Fibroblast of skin of right quadriceps (primary cell): ENCODE data around the gene C1QTNF1.
"Not testable (repeated sequence)": the region's sequence is repeated elsewhere in the genome, so short reads cannot be mapped to it uniquely, and the experiment has no call there.

Source experiments
- DNase-seq: peaks from one replicate; pipeline ENCODE4 v3.0.0-alpha.2; 2013

Gene C1QTNF1

GRCh38 chr17:79006794-79007503 lies 17.0 kb upstream of the C1QTNF1 start:
- DNase-seq = no peak

GRCh38 chr17:79007504-79008381 lies 16.2 kb upstream of the C1QTNF1 start:
- no peak for DNase-seq

- DNase-seq = no peak
Observed at GRCh38 chr17:79008666-79009387, 15.1 kb upstream of the C1QTNF1 start.

- DNase-seq = peak; percentile 85
Observed at GRCh38 chr17:79009397-79010303, 14.3 kb upstream of the C1QTNF1 start, which contains the start of gene CANT1. CANT1 (minus strand) TSS chr17:79009764; CDS start chr17:78997622, 12,142 bp downstream.

GRCh38 chr17:79010304-79010646 lies 13.7 kb upstream of the C1QTNF1 start:
- DNase-seq = no peak

GRCh38 chr17:79011451-79012147 lies 12.4 kb upstream of the C1QTNF1 start:
- DNase-seq = peak; percentile 70

- DNase-seq = no peak
Observed at GRCh38 chr17:79012563-79013134, 11.3 kb upstream of the C1QTNF1 start.

- DNase-seq = no peak
Observed at GRCh38 chr17:79014158-79014758, 9.7 kb upstream of the C1QTNF1 start.

GRCh38 chr17:79017546-79018369 lies 6.2 kb upstream of the C1QTNF1 start:
- no peak for DNase-seq

- no peak for DNase-seq
Observed at GRCh38 chr17:79018370-79018695, 5.6 kb upstream of the C1QTNF1 start.

- no peak for DNase-seq
Observed at GRCh38 chr17:79019261-79019631, 4.7 kb upstream of the C1QTNF1 start.

GRCh38 chr17:79019632-79020584 lies 4.1 kb upstream of the C1QTNF1 start:
- DNase-seq = peak; percentile 67

GRCh38 chr17:79020631-79021301 lies 3.2 kb upstream of the C1QTNF1 start:
- DNase-seq = no peak

GRCh38 chr17:79021929-79022328 lies 2.0 kb upstream of the C1QTNF1 start:
- not testable (repeated sequence) for DNase-seq

GRCh38 chr17:79022507-79022991 lies 1.4 kb upstream of the C1QTNF1 start:
- DNase-seq = no peak

GRCh38 chr17:79023180-79023705 lies 726 bp upstream of the C1QTNF1 start:
- no peak for DNase-seq

GRCh38 chr17:79024901-79025737 lies 1.1 kb downstream of the C1QTNF1 start:
- DNase-seq = no peak
